GM21390 (cell line): ENCODE data around the gene ATP8A1.

Experiments used
- ATAC-seq: cut with Tn5 transposase; IDR thresholded peaks from one replicate; pipeline ENCODE4 v1.9.1; 2021; ENCODE audit not compliant: unreplicated experiment

The ATP8A1 gene

GRCh38 chr4:42574870-42575430, 82.0 kb downstream of the ATP8A1 start:
- ATAC-seq, result no peak

GRCh38 chr4:42573249-42573648, 83.7 kb downstream of the ATP8A1 start:
- no peak for ATAC-seq

- ATAC-seq, result no peak
These were observed 86.7 kb downstream of the ATP8A1 start for GRCh38 chr4:42570221-42570620.

GRCh38 chr4:42568610-42569207, 88.2 kb downstream of the ATP8A1 start:
- ATAC-seq, result peak; percentile 98

GRCh38 chr4:42566835-42567234, 90.1 kb downstream of the ATP8A1 start:
- ATAC-seq, result no peak

GRCh38 chr4:42562016-42562415, 94.9 kb downstream of the ATP8A1 start:
- ATAC-seq, result no peak

- ATAC-seq, result no peak
These were observed 95.9 kb downstream of the ATP8A1 start for GRCh38 chr4:42561031-42561430.

GRCh38 chr4:42560467-42560861, 96.4 kb downstream of the ATP8A1 start:
- no peak for ATAC-seq

- no peak for ATAC-seq
These were observed 98.7 kb downstream of the ATP8A1 start for GRCh38 chr4:42558156-42558555.

- ATAC-seq, result no peak
These were observed 101.1 kb downstream of the ATP8A1 start for GRCh38 chr4:42555828-42556227.

- ATAC-seq, result no peak
These were observed 102.8 kb downstream of the ATP8A1 start for GRCh38 chr4:42554072-42554471.

GRCh38 chr4:42549896-42550295, 107.0 kb downstream of the ATP8A1 start:
- ATAC-seq, result no peak

- no peak for ATAC-seq
These were observed 109.1 kb downstream of the ATP8A1 start for GRCh38 chr4:42547805-42548204.

GRCh38 chr4:42543762-42544161, 113.1 kb downstream of the ATP8A1 start:
- ATAC-seq, result no peak

GRCh38 chr4:42543126-42543525, 113.8 kb downstream of the ATP8A1 start:
- ATAC-seq, result no peak

GRCh38 chr4:42541647-42542046, 115.3 kb downstream of the ATP8A1 start:
- no peak for ATAC-seq

- no peak for ATAC-seq
These were observed 123.9 kb downstream of the ATP8A1 start for GRCh38 chr4:42533042-42533441.

GRCh38 chr4:42531341-42532030, 125.4 kb downstream of the ATP8A1 start:
- no peak for ATAC-seq

GRCh38 chr4:42523066-42523718, 133.7 kb downstream of the ATP8A1 start:
- no peak for ATAC-seq

GRCh38 chr4:42519803-42520417, 137.0 kb downstream of the ATP8A1 start:
- peak; percentile 59 for ATAC-seq

- ATAC-seq, result peak; percentile 60
These were observed 141.6 kb downstream of the ATP8A1 start for GRCh38 chr4:42515156-42515884.
